GM18526 (cell line): ENCODE measurements around the gene OGA.

Source experiments
- POLR2A ChIP-seq: IDR thresholded peaks from 3 replicates; pipeline ENCODE4 v1.6.1; 2011; ENCODE audit not compliant: insufficient read length; ENCODE audit errors: extremely low read depth

Gene OGA

DNA sequence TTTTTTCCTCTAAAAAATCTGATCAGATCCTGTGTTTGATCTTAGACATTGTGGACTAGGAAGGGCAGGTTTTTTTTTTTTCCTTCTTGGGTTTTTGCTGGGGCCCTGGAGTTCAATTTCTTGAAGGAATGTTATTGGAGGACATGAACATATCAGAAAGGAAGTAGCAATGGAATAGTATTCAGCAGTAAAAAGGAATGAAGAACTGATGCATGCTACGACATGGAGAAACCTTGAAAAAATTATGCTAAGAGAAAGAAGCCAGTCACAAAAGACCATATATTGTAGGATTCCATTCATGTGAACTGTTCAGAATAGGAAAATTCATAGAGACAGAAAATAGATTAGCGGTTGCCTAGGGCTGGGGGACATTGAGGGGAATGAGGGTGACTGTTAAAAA is 76.3 kb downstream of the OGA start:
- TF ChIP-seq POLR2A = no peak

DNA sequence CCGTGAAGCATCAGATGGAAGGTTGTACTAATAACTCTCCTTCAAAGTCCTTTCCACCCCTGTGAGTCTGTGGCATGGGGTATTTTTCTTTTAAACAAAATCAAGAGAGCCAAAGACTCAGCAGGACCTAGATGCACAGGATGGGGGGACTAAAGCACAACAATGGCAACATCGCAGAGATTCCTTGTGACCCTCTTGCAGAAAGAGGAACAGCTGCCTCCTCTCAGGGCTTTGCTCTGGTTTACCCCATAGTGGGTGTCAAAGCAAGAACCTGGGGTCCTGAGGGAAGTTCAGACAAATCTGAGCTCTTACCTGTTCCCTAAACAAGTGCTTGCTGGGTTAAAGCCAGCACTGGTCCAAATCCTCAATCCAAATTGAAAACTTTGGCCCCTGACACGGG is 81.6 kb downstream of the OGA start:
- no peak for TF ChIP-seq POLR2A
